Measurements from ENCODE around the gene STK26.
A peak's percentile ranks its signal among the peaks of the same experiment; 100 is the strongest.
"Not testable (repeated sequence)": the region's sequence is repeated elsewhere in the genome, so short reads cannot be mapped to it uniquely, and the experiment has no call there.

STK26 gene

DNA sequence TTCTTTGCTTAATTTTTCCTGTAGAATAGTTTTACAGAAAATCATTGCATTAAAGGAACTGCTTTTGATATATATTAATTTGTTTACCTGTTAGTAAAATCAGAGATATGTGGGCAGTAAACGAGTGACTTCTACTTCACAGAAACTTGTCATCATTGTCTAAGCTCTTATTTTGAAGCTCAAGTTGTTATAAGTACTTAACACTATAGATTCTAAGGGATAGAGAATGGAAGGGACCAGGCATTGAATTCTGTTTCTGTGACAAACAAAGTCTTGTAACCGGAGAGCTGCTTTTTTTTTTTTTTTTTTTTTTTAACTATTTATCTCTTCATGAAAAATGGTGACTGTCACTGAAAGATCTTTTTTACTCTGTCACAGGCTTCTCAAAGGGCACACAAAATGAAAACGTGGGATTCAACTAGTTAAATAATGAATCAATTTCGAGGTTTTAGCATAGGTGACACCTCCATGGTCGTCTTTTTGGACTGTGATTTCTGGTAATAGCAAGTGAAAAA, 14.4 kb downstream of the STK26 start:
- no peak for DNase-seq (ENCODE audit: low read depth, low spot score)

DNA sequence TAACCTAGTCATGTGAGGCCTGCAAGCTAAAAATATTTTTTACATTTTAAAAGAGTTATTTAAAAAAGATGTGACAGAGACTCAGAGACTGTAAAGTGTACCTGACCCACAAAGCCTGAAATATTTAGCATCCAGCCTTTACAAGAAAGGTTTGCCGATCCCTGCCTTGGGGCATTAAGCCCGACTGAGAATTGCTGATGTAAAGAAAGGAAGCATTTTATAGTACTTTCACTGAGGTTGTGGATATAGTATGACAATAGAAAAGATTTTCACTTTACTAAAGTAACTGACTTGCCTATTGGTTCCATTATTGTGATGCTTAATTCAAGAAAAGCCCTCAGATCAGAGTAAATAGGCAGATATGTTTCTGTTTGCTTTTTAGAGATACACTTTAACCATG, 17.0 kb downstream of the STK26 start:
- no peak for DNase-seq (ENCODE audit: low read depth, low spot score)

DNA sequence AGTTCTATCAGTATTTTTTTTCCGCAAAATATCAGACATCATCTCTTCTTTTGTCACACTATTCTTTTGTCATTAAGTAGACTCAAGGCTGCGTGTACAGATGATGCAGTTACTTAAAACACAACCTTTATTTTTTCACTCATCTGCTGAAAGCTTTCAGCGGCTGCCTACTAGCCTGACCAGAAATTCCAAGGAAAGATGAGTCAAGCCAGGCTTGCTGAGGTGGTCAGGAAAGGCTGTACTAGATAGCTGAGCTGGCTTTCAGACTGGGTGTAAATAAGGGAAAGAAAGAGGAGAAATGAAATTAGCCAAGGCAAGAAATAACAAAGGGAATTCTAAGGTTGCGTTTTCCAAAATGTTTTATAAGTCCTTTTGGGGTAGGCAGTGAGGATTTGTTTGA, 17.9 kb downstream of the STK26 start:
- DNase-seq (ENCODE audit: low read depth, low spot score), result peak; percentile 50

DNA sequence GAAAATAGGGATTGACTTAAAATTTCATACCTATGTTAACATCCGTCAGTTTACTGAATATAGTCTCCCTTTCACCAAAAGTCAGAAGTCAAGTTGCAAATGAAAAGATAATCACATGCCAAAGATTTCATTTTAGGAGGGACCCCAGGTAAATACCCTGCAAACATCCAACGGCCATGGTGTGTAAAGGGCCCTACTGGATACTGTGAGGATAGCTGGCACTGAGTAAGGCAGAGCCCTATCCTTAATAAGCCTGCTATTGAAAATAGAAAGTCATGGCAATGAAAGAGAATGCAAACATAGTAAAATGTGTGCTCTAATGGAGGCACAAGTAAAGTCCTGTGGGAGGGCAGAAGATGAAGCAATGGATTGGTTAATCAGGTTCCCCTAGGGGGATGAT, 20.9 kb downstream of the STK26 start:
- DNase-seq (ENCODE audit: low read depth, low spot score), result no peak

DNA sequence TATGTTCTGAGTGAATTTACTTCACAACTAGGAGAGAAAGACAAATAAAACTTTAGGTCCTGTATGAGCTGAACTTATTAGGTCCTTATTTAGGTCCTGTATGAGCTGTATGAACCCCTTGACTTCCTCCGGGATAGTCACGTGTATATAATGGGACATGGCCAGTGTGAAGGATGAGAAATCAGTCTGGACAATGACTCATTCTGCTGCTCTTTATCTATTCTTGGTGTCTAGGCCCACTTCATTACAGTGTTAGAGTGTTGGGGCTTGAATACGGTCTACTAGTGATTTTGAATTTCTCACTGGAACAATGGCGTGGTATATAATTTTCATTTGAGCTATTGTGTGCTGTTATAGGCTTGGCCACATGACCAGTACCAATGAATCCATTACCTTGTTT, 21.9 kb downstream of the STK26 start:
- no peak for DNase-seq (ENCODE audit: low read depth, low spot score)

DNA sequence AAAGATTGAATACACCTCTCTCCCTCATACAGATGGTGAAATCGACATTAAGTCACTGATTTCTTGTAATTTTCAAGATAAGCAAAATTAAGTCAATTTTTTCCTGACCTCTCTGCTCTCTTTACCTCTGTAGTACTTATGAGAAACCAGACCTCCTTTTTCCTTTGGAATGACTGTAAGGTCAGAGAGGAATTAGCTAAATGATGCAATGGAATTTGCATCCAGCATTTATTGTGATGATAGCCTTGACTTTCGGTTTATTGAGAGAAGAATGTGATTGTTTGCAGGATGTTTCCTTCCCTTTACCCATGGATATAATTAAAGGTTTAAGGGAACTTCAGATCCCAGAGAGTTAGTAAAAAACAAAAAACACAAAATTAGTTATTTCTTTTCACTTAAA, 22.4 kb downstream of the STK26 start:
- no peak for DNase-seq (ENCODE audit: low read depth, low spot score)

DNA sequence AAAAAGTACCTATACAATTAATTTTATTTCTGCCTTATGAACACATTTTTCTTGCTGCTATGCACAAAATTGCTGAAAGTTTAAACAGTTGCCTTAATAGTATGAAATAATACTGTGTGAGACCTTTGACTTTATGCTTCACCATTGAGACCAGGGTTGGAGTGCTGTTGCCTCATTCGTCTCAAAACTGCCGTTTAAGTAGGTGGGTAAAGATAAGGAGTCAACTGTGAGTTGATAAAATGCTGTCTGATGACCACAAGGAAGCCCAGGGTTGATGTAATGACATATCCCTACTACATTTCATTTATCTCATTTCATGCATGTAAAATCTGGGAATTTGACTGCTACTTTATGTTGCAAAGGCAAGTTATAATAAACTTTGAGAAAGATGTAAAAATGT, 23.4 kb downstream of the STK26 start:
- no peak for DNase-seq (ENCODE audit: low read depth, low spot score)

DNA sequence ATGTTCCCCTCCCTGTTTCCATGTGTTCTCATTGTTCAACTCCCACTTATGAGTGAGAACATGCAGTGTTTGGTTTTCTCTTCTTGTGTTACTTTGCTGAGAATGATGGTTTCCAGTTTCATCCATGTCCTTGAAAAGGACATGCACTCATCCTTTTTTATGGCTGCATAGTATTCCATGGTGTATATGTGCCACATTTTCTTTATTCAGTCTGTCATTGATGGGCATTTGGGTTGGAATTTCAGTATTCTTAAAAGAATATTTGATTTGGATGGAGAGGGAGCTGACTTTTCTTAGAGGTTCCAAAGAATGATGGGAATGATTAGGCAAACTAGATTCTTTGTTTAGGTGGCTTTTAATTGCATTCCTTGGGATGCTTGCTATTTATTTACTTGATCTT, 28.7 kb downstream of the STK26 start:
- not testable (repeated sequence) for DNase-seq (ENCODE audit: low read depth, low spot score)

DNA sequence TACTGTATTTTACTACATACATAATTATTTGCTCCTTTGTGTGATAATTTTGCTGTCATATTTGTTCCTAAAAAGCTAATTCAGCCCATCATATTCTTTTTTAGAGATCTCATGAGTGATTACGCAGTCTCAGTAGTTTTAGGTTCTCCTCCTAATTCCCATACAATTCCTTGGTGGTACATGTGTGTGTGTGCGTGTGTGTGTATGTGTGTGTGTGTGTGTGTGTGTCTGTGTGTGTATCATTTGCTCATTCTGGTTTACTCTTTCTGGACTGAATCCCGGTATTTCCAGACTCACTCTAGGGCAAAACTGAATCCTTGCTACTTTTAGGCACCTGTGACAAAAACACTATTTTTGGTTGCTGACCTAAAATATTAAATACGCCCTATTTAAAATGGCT, 34.9 kb downstream of the STK26 start:
- DNase-seq (ENCODE audit: low read depth, low spot score), result no peak

DNA sequence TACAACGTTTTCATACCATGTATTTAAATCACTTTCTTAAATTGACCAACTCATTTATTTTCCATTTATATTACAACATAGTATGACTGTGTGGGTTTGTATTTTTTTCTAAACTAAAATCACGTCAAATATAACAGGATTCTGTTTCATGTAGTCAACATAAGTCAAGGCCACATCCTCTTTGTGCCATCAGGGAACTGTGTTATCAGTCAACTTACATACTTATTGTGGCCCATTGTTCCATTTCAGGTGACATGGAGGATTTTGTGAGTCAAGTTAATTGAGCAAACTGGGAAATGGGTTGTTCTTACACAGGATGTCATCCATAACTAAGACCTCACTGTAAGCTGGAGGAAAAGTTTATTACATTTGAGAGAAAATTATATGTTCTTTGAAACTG, 35.9 kb downstream of the STK26 start:
- no peak for DNase-seq (ENCODE audit: low read depth, low spot score)

DNA sequence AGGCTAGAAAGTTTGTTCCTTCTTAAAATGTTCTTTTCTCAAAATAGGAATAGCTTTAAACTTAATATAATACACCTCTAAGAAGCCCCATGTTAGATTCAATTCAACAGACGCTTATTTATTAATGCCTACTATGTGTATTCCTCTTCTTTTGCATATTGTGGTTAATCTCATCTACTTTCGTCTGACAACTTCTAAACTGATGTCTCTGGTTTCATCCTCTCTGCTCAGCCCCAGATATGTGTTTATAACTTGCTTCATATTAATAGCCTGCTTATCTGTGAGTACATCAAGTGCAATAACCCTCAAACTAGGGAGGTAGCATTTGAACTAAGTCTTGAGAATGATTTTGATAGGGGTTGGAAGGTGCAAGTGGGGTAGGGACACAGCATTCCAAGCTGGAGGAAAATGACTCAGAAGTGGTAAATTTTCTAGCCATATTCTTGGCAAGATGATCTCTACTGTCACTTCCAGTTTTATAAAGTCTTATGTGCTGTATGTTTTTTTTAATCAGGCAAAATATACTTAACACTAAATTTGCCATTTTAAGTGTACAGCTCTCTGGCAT, 37.0 kb downstream of the STK26 start:
- DNase-seq (ENCODE audit: low read depth, low spot score), result no peak

DNA sequence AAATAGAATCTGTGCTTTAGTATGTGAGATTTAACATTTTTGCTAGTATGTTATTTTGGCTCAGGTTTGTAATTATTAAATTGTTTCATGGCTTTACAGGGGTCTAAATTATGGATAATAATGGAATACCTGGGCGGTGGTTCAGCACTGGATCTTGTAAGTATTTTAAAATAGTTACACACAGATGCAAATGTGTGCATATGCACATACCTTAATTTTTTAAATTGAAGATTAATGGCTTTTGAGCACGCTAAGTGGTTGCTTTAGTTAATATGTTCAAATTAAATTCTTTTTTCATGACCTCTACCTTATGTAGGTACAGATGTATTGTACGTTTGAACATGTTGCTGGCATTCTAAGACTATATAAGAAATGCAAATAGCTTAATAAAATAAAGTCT, 40.2 kb downstream of the STK26 start:
- no peak for DNase-seq (ENCODE audit: low read depth, low spot score)

DNA sequence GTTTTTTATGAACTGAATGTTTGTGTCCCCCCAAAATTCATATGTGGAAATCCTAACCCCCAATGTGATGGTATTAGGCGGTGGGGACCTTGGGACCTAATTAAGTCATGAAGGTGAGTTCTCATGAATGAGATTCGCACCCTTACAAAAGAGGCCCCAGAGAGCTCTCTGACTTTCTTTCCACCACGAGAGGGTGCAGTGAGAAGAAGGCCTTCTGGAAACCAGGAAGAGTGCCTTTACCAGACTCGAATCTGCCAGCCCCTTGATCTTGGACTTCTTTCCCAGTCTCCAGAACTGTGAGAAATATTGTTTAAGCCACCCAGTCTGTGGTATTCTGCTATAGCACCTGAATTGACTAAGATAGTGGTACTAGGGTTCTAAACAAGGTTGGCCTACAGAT, 40.8 kb downstream of the STK26 start:
- no peak for DNase-seq (ENCODE audit: low read depth, low spot score)

DNA sequence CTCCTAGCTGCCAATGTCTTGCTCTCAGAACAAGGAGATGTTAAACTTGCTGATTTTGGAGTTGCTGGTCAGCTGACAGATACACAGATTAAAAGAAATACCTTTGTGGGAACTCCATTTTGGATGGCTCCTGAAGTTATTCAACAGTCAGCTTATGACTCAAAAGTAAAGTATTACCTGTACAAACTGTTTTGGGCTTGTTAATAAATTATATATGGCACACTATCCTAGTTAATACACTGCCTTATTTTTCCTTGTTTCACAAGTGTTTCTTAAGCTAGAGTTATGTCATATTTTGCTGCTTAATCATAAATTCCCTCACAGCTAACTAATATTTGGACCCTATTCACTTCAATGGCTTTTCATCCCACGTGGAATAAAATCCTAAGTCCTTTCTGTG, 45.3 kb downstream of the STK26 start:
- DNase-seq (ENCODE audit: low read depth, low spot score), result no peak

DNA sequence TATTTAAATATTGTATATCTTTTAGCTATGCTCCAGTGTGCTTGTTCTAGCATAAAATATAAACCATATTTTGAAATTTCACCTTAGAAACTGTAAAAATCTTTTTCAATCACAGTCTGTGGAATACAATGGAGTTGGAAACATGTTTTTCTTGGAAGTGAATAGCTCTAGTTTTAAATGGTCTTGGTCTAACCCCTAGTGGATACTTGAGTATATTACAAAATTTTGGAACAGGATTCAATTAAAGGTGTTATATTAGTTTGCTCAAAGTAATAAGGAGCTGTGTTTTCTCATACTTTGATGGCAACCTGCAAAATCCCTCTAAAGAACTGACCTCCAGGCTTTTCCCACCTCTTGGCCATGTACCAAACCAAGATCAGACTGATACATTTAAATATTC, 48.2 kb downstream of the STK26 start:
- peak; percentile 16 for DNase-seq (ENCODE audit: low read depth, low spot score)

DNA sequence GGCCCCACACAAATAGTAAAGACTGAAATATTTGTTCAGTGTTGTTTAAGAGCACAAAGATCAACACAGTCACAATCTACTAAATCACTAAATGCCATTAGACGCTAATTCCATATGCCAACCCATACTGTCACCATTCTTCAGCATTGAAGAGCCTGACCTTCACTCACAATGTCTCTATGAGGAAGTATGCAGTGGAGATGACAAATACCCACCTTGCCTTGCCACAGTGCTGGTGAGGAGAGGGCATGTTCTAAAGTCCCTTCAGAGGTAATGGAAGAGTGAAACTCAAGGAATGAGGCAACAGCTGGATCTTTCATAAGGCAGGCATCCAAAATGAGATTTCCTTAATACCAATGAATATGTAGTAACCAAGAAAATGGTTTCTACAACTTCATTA, 54.3 kb downstream of the STK26 start:
- DNase-seq (ENCODE audit: low read depth, low spot score), result no peak

DNA sequence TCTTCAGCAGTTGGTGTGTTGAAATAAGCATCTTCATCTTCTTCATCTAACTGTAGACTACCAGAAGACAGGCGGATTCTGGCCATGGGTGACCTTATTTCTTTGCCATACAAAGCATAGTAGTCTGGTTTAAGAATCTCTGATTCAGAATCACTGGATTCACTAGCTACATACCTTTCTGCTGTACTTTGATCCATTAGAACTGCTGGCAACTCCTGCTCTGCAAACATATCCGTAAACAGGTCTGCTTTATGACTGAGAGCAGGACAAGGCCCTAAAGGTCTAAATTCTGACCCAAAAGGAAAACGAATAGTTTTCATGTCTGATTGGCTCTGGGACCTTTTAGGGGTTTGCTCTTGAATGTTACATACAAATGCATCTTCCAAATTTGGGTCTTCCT, 54.8 kb downstream of the STK26 start:
- no peak for DNase-seq (ENCODE audit: low read depth, low spot score)

DNA sequence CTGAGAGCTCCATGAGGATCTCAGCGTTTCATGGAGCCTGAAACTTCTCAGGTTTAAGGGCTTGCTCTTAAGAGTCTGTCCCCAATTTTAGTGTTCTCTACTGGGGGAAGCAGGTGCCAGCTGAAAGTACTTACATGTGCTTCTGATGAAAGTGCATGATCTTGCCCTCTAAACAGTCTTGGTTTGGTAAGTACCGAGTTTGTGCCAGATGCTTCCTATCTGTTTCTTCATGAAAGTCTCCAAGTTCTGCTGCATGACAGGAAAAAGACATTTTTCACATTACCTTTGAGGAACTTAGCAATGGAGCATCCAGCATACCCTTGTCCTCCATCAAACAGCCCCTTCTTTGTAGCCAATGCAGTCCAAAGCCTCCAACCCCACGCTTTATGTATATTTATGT, 62.7 kb downstream of the STK26 start:
- DNase-seq (ENCODE audit: low read depth, low spot score), result no peak

DNA sequence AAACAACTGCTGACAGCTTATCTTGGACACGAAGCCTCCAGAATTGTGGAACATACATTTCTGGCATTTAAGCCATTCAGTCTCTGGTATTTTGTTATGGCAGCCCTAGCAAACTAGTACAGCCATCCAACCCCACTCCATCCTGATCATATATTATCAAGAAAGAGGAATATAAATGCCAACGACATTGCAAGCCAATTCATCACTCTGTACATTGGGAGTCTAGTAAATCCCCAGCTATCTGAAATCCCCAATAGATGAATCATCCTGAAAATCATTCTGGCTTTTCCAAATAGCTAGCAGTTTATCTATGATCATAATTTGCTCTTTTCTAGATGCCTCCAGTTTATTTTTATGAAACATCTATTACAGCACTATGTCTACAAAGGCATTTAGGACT, 63.6 kb downstream of the STK26 start:
- no peak for DNase-seq (ENCODE audit: low read depth, low spot score)

DNA sequence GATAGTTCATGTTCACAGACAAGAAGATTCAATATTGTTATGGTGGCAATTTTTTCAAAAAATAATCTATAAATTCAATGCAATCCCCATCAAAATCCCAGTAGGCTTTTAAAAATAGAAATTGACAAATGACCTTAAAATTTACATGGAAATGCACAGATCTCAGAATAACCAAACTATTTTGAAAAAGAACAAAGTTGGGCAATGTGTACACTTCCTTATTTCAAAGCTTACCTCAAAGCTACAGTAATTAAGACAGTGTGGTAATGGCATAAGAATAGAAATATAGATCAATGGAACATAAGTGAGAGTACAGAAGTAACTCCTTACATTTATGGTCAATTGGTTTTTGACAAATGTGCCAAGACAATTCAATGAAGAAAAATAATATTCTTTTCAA, 65.8 kb downstream of the STK26 start:
- DNase-seq (ENCODE audit: low read depth, low spot score), result no peak

DNA sequence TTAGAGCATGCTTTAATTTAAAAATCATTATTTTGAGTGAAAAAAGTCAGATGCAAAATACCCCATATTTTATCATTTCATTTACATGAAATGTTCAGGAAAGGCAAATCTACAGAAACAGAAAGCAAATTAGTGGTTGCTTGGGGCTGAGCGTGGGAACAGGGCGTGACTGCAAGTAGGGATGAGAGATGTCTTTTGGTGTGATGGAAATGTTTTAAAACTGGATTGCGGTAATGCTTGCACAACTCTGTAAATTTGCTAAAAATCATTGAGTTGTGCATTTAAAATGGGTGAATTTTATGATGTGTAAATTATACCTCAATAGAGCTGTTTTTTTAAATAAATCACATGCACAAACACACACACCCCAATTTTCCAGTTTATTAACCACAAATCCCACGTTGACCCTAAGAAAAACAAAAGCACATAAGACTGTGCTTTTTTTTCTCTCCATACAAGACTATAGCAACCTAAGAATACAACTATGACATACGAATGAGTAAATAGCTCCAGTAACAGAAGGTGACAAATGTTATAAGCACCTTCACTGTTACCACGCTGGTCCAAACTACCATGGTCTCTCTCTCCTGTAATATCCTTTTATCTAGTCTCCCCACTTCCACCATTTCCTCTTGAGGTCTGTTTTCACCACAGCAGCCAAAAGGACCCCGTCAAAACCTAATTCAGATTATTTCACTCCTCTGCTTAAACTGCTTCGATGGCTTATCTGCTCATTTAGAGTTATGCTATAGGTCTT, 67.5 kb downstream of the STK26 start:
- no peak for DNase-seq (ENCODE audit: low read depth, low spot score)

DNA sequence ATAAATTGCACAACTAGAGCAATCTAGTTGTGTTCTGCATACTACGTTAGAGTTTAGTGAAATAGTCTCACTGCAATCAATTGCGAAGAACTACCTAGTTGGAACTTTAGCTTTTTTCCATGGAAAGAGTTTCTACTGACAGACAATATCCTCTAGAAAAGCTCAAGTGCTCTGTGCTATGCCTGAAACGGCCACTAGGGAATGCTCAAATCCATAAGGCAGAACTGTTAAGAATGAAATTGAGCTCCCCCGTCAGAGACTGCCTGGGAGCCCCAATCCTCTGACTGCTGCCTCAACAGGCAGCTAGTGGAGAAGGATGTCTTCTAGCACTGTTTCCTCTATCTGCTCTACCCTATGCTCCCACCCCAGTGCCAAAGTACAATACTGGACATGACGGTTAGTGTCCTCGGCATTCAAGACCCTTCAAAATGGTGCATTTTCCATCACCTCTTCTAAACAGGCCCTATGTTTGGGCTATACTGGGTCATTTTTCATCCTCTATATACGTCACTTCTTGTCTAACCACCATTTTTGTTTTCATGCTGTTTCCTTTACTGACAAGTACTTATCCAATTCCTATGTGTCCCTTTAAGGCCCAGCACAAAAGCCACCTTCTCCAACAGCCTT, 69.5 kb downstream of the STK26 start:
- peak; percentile 69 for DNase-seq (ENCODE audit: low read depth, low spot score)

DNA sequence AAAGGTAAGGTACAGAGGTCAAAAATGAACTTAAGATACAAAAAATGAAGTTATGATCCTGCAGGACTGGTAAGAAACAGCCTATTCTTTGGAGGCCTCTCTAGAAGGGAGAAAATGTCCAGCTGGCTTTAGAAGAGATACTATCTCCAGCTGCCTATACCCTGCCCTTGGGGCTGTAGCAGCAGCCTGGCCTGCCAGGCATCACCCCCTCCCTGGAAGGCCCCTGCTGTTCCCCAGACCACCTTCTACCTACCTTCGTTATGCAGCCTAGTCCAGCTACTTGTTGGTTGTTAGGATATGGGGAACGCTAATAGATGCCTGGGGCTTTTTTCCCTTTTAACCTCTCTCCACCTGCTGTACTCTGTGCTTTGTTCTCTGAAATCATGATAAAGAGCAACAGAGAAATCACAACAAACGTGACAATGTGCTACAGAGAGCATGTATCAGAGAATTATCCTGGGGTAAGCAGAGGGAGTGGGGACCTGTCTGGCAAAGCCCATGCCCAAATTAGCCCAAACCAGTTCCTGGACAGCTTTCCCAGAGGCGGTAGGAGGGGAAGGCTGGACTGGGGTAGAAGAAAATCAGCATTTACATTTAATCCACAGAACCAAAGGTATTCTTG, 70.2 kb downstream of the STK26 start:
- no peak for DNase-seq (ENCODE audit: low read depth, low spot score)
